Liver (tissue), 9 donors: ENCODE measurements around the gene KIF4B. TPM values are rescaled to one million over a fixed set of nuclear protein-coding genes. Genes with fewer than 3 reads are reported as not detected.

Source experiments
- DNase-seq: peaks from one replicate; pipeline ENCODE4 v3.0.0-alpha.2; 2017; ENCODE audit warnings: low spot score
- H3K27ac ChIP-seq, 2 donors: one replicate each; pipeline ENCODE4 v1.7.0; 2013; ENCODE audit warnings: inconsistent platforms in 2 of 2, low read length in 2 of 2, control low read depth in 1 of 2, low read depth in 1 of 2, mild to moderate bottlenecking in 1 of 2
- H3K27me3 ChIP-seq, 4 donors: one replicate each; pipeline versions ENCODE4 v1.6.1 to v1.7.0; 2013; ENCODE audit warnings: low read length in 3 of 4, inconsistent platforms in 1 of 4, mild to moderate bottlenecking in 1 of 4, moderate library complexity in 1 of 4; ENCODE audit not compliant: control insufficient read depth in 4 of 4, insufficient read depth in 4 of 4
- H3K36me3 ChIP-seq, 4 donors: one replicate each; pipeline versions ENCODE4 v1.6.1 to v1.7.0; 2013; ENCODE audit warnings: low read length in 3 of 4, mild to moderate bottlenecking in 3 of 4, low read depth in 1 of 4, moderate library complexity in 1 of 4; ENCODE audit not compliant: control insufficient read depth in 4 of 4, insufficient read depth in 3 of 4
- H3K4me1 ChIP-seq, 4 donors: one replicate each; pipeline versions ENCODE4 v1.6.1 to v1.7.0; 2013; ENCODE audit warnings: low read length in 3 of 4, mild to moderate bottlenecking in 3 of 4, moderate library complexity in 1 of 4; ENCODE audit not compliant: control insufficient read depth in 4 of 4, insufficient read depth in 4 of 4
- H3K4me3 ChIP-seq, 3 donors: one replicate each; pipeline versions ENCODE4 v1.6.1 to v1.7.0; 2013; ENCODE audit warnings: low read length in 3 of 3, control low read depth in 1 of 3, low read depth in 1 of 3, mild to moderate bottlenecking in 1 of 3
- H3K9ac ChIP-seq, 2 donors: one replicate each; pipeline ENCODE4 v1.7.0; 2013; ENCODE audit warnings: low read length in 2 of 2, mild to moderate bottlenecking in 2 of 2, moderate library complexity in 2 of 2, control low read depth in 1 of 2, low read depth in 1 of 2
- H3K9me3 ChIP-seq, 4 donors: one replicate each; pipeline versions ENCODE4 v1.6.1 to v1.7.0; 2013; ENCODE audit warnings: low read length in 3 of 4; ENCODE audit not compliant: control insufficient read depth in 4 of 4
- ATF3 ChIP-seq: IDR thresholded peaks from 2 replicates; pipeline ENCODE4 v1.6.1; 2016; ENCODE audit warnings: antibody characterized with exemption
- CTCF ChIP-seq: fragments of 150-350 bp; IDR thresholded peaks from 2 replicates; pipeline ENCODE4 v1.5.1; 2017; ENCODE audit warnings: improper control_type of control experiment, low read depth, low read length; ENCODE audit not compliant: missing input control
- FOXA1 ChIP-seq: IDR thresholded peaks from 2 replicates; pipeline ENCODE4 v1.6.1; 2016; ENCODE audit warnings: antibody characterized with exemption
- HNF4A ChIP-seq, 2 donors: conservative IDR thresholded peaks; 2 replicates each; pipeline ENCODE4 v1.6.1; 2016; ENCODE audit warnings: antibody characterized with exemption in 2 of 2, mild to moderate bottlenecking in 2 of 2
- MAX ChIP-seq: IDR thresholded peaks from 2 replicates; pipeline ENCODE4 v1.6.1; 2016; ENCODE audit warnings: antibody characterized with exemption
- NR2F2 ChIP-seq: IDR thresholded peaks from 2 replicates; pipeline ENCODE4 v1.6.1; 2016; ENCODE audit warnings: antibody characterized with exemption
- RAD21 ChIP-seq, 2 donors: IDR thresholded peaks; 2 replicates each; pipeline ENCODE4 v1.6.1; 2016; ENCODE audit warnings: antibody characterized with exemption in 2 of 2, mild to moderate bottlenecking in 2 of 2
- REST ChIP-seq: IDR thresholded peaks from 2 replicates; pipeline ENCODE4 v1.6.1; 2016; ENCODE audit warnings: antibody characterized with exemption, mild to moderate bottlenecking
- SP1 ChIP-seq: IDR thresholded peaks from 2 replicates; pipeline ENCODE4 v1.6.1; 2018; ENCODE audit warnings: antibody characterized with exemption, mild to moderate bottlenecking
- YY1 ChIP-seq: IDR thresholded peaks from 2 replicates; pipeline ENCODE4 v1.6.1; 2016; ENCODE audit warnings: antibody characterized with exemption, mild to moderate bottlenecking
- ZBTB33 ChIP-seq: IDR thresholded peaks from 2 replicates; pipeline ENCODE4 v1.6.1; 2016; ENCODE audit warnings: antibody characterized with exemption
- WGBS: extraction: QIAGEN DNeasy Blood & Tissue Kit; methylation state at CpG from one replicate; pipeline ENCODE4 v1.1.7; 2013; 5-methylcytosine and 5-hydroxymethylcytosine counted together
- polyA plus RNA-seq, 2 donors: library from polyadenylated mRNA; stranded (reverse) in 1 of 2; unstranded in 1 of 2; fragments of 200-250 nt in 1 of 2; fragments of >200 nt in 1 of 2; fragmentation: Nextera tagmentation in 1 of 2; extraction: Ambion mirVana in 1 of 2; gene quantifications; one replicate each; pipeline versions ENCODE4 v1.2.1 to v1.2.3, GENCODE V29; 2013 to 2015
- total RNA-seq, 2 donors: library from RNA; depleted of rRNA; stranded (reverse); fragments of >200 nt; gene quantifications; one replicate each; pipeline ENCODE4 v1.2.3, GENCODE V29; 2014
- donor health status: healthy.
- donor health status: healthy.
- donor health status: healthy.
- donor health status: healthy.
- donor health status: healthy.

Gene KIF4B
- total and polyA plus RNA-seq, 4 donors = 0.05 to 0.17 TPM; not detected in 2

GRCh38 chr5:155046591-155046990 is 33.0 kb downstream of the KIF4B start:
- Histone ChIP-seq H3K4me3 (no peak overlapping the region), H3K4me1 (peaks cover 0 to 2% (median 0%) of the 10 kb centered on the region in 4 donors), H3K9ac (no peak overlapping the region), H3K9me3 (no peaks in the 10 kb centered on the region), H3K36me3 (no peaks in the 10 kb centered on the region), H3K27me3 (no peaks in the 10 kb centered on the region), H3K27ac (no peak overlapping the region)
- TF ChIP-seq SP1 (no peak), ATF3 (no peak), MAX (no peak), NR2F2 (no peak), FOXA1 (no peak), HNF4A (conservative IDR thresholded peaks at IDR 0.05) (no peak)
- no peak for DNase-seq
- 83% methylated on average over 2 of the region's 2 CpGs for WGBS

GRCh38 chr5:155047818-155048217 is 34.3 kb downstream of the KIF4B start:
- Histone ChIP-seq H3K36me3 (no peaks in the 10 kb centered on the region), H3K4me3 (no peak overlapping the region), H3K9ac (no peak overlapping the region), H3K9me3 (no peaks in the 10 kb centered on the region), H3K27ac (no peak overlapping the region), H3K27me3 (no peaks in the 10 kb centered on the region), H3K4me1 (peaks cover 0 to 2% (median 0%) of the 10 kb centered on the region in 4 donors)
- TF ChIP-seq YY1 (no peak), RAD21 (IDR thresholded peaks at IDR 0.05) (no peak), MAX (no peak), REST (no peak), ZBTB33 (no peak), CTCF (no peak), HNF4A (conservative IDR thresholded peaks at IDR 0.05) (no peak)
- DNase-seq = no peak
- 81% methylated on average over 8 of the region's 8 CpGs for WGBS
